ENCODE data around the gene SAXO2.
"Not testable (repeated sequence)": the region's sequence is repeated elsewhere in the genome, so short reads cannot be mapped to it uniquely, and the experiment has no call there.

- TF ChIP-seq CTCF (IDR thresholded peaks at IDR 0.05 in 4 of 5, conservative IDR thresholded peaks at IDR 0.05 in 1 of 5); POLR2A (IDR thresholded peaks at IDR 0.05): not testable (repeated sequence)
Measured at GRCh38 chr15:82245956-82246355, 16.7 kb upstream of the SAXO2 start.
